ENCODE results near the gene LILRA5. TPM values are rescaled to one million over a fixed set of nuclear protein-coding genes. Genes with fewer than 3 reads are reported as not detected.

The LILRA5 gene
- polyA plus RNA-seq, 1 donor (not counting 4 experiments of a cell fraction or from before 2014, with no cell fraction given) = not detected

- no peak overlapping the region for H2AFZ ChIP-seq (ENCODE audit: control insufficient read depth, low read length)
- no peaks in the 10 kb centered on the region for H3K4me1 ChIP-seq (ENCODE audit: control insufficient read depth, extremely low read depth, insufficient read depth, low read length)
- no peak overlapping the region for H3K9ac ChIP-seq (ENCODE audit: control insufficient read depth, extremely low read depth, insufficient read depth, low read length)
- no peak overlapping the region for H3K27ac ChIP-seq (ENCODE audit: control insufficient read depth, insufficient read depth, low read length)
- no peak for DNase-seq (ENCODE audit: low read depth, low spot score)
- dilution Hi-C loops (cut with MboI; ENCODE audit: extremely low pct_ligation_motif_present, low sequenced_read_pairs) = no loop called here
- no peak overlapping the region for H3K4me3 ChIP-seq (ENCODE audit: control insufficient read depth in 2 of 3, extremely low read depth in 1 of 3, insufficient read depth in 2 of 3, low read depth in 1 of 3, low read length in 3 of 3)
- no peak overlapping the region for H3K4me2 ChIP-seq (ENCODE audit: control insufficient read depth, extremely low read depth, insufficient read depth, low read depth, low read length)
- no peaks in the 10 kb centered on the region for H3K27me3 ChIP-seq (ENCODE audit: control insufficient read depth, extremely low read depth, insufficient read depth, low read length)
- no peak for FAIRE-seq
- H3K9me3 ChIP-seq (ENCODE audit: control insufficient read depth, low read depth, low read length) = peaks cover 2% of the 10 kb centered on the region
- H3K36me3 ChIP-seq (ENCODE audit: control insufficient read depth in 2 of 2, extremely low read depth in 1 of 2, insufficient read depth in 2 of 2, low read length in 2 of 2) = no peaks in the 10 kb centered on the region
- H3K9me1 ChIP-seq (ENCODE audit: control insufficient read depth, extremely low read depth, insufficient read depth, low read length) = no peaks in the 10 kb centered on the region
- TF ChIP-seq EZH2 (IDR thresholded peaks at IDR 0.05; ENCODE audit: low read length) (no peak), CTCF (optimal IDR thresholded peaks at IDR 0.05 in 1 of 3, IDR thresholded peaks at IDR 0.05 in 1 of 3, conservative IDR thresholded peaks at IDR 0.05 in 1 of 3; ENCODE audit: extremely low read depth in 1 of 3, insufficient read depth in 2 of 3, low read length in 3 of 3) (no peak)
- no peaks in the 10 kb centered on the region for H3K79me2 ChIP-seq (ENCODE audit: control insufficient read depth, insufficient read depth, low read length)
- no peaks in the 10 kb centered on the region for H4K20me1 ChIP-seq (ENCODE audit: control insufficient read depth, extremely low read depth, insufficient read depth, low read length)
Observed at GRCh38 chr19:54352546-54352945, 39.6 kb upstream of the LILRA5 start.

- no peak overlapping the region for H3K4me3 ChIP-seq (ENCODE audit: control insufficient read depth in 2 of 3, extremely low read depth in 1 of 3, insufficient read depth in 2 of 3, low read depth in 1 of 3, low read length in 3 of 3)
- H3K9me3 ChIP-seq (ENCODE audit: control insufficient read depth, low read depth, low read length) = peaks cover 2% of the 10 kb centered on the region
- no peak overlapping the region for H2AFZ ChIP-seq (ENCODE audit: control insufficient read depth, low read length)
- no peaks in the 10 kb centered on the region for H3K4me1 ChIP-seq (ENCODE audit: control insufficient read depth, extremely low read depth, insufficient read depth, low read length)
- FAIRE-seq (no peak), DNase-seq (ENCODE audit: low read depth, low spot score) (no peak)
- dilution Hi-C loops (cut with MboI; ENCODE audit: extremely low pct_ligation_motif_present, low sequenced_read_pairs) = no loop called here
- TF ChIP-seq CTCF (optimal IDR thresholded peaks at IDR 0.05 in 1 of 3, IDR thresholded peaks at IDR 0.05 in 1 of 3, conservative IDR thresholded peaks at IDR 0.05 in 1 of 3; ENCODE audit: extremely low read depth in 1 of 3, insufficient read depth in 2 of 3, low read length in 3 of 3) = no peak
- TF ChIP-seq EZH2 (IDR thresholded peaks at IDR 0.05; ENCODE audit: low read length) = no peak
- H3K4me2 ChIP-seq (ENCODE audit: control insufficient read depth, extremely low read depth, insufficient read depth, low read depth, low read length) = no peak overlapping the region
- H3K79me2 ChIP-seq (ENCODE audit: control insufficient read depth, insufficient read depth, low read length) = no peaks in the 10 kb centered on the region
- no peaks in the 10 kb centered on the region for H3K27me3 ChIP-seq (ENCODE audit: control insufficient read depth, extremely low read depth, insufficient read depth, low read length)
- no peaks in the 10 kb centered on the region for H3K9me1 ChIP-seq (ENCODE audit: control insufficient read depth, extremely low read depth, insufficient read depth, low read length)
- no peak overlapping the region for H3K27ac ChIP-seq (ENCODE audit: control insufficient read depth, insufficient read depth, low read length)
- H3K36me3 ChIP-seq (ENCODE audit: control insufficient read depth in 2 of 2, extremely low read depth in 1 of 2, insufficient read depth in 2 of 2, low read length in 2 of 2) = no peaks in the 10 kb centered on the region
- no peak overlapping the region for H3K9ac ChIP-seq (ENCODE audit: control insufficient read depth, extremely low read depth, insufficient read depth, low read length)
- H4K20me1 ChIP-seq (ENCODE audit: control insufficient read depth, extremely low read depth, insufficient read depth, low read length) = no peaks in the 10 kb centered on the region
Observed at GRCh38 chr19:54352041-54352440, 39.1 kb upstream of the LILRA5 start.
